Caco-2 (cell line): ENCODE results near the gene NALCN. TPM values are rescaled to one million over a fixed set of nuclear protein-coding genes. Genes with fewer than 3 reads are reported as not detected.

Experiments used
- BruUV-seq: library from RNA; stranded (reverse); fragments of 400-500 nt; replicated peaks from 2 replicates; lab custom pipeline; 2021; lab: Mats Ljungman, UMichigan
- CTCF ChIA-PET: fragments of 300-600 bp; sonication (Branson Sonifier 250); formaldehyde crosslinking; loops from one replicate; lab custom pipeline; 2022; ENCODE audit warnings: antibody characterized with exemption; lab: Charles Lee
- POLR2A ChIA-PET: fragments of 300-600 bp; sonication (Branson Sonifier 250); formaldehyde crosslinking; loops from one replicate; lab custom pipeline; 2022; ENCODE audit warnings: antibody characterized with exemption; lab: Charles Lee
- DNase-seq, 2 experiments: peaks; one replicate each; pipeline versions ENCODE4 v3.0.0 to v3.0.0-alpha.2; 2020 to 2022
- H3K27me3 ChIP-seq: replicated peaks from 2 replicates; pipeline ENCODE4 v1.6.0; 2011; ENCODE audit warnings: low read length; ENCODE audit not compliant: control insufficient read depth, insufficient read depth
- H3K36me3 ChIP-seq: 2 replicates; pipeline ENCODE4 v1.5.1; 2011; ENCODE audit warnings: low read length; ENCODE audit not compliant: control insufficient read depth, insufficient read depth
- H3K4me1 ChIP-seq: fragments of 250-450 bp; sonication (Bioruptor Pico); 2 replicates; pipeline ENCODE4 v1.5.1; 2020; ENCODE audit warnings: mild to moderate bottlenecking
- H3K4me3 ChIP-seq: 2 replicates; pipeline ENCODE4 v1.5.1; 2011; ENCODE audit warnings: low read depth, mild to moderate bottlenecking, control low read depth, low read length
- H3K9me3 ChIP-seq: fragments of 250-450 bp; sonication (Bioruptor Pico); 2 replicates; pipeline ENCODE4 v1.5.1; 2020; ENCODE audit warnings: mild to moderate bottlenecking, moderate library complexity
- H3K27ac Mint-ChIP-seq: one replicate; pipeline ENCODE4 v1.8.0; 2022; ENCODE audit warnings: mixed read lengths; ENCODE audit not compliant: unreplicated experiment
- H3K27me3 Mint-ChIP-seq: one replicate; pipeline ENCODE4 v1.8.0; 2022; ENCODE audit warnings: mixed read lengths; ENCODE audit not compliant: insufficient read depth, unreplicated experiment
- H3K36me3 Mint-ChIP-seq: one replicate; pipeline ENCODE4 v1.8.0; 2022; ENCODE audit warnings: mild to moderate bottlenecking, mixed read lengths; ENCODE audit not compliant: insufficient read depth, unreplicated experiment
- H3K4me1 Mint-ChIP-seq: one replicate; pipeline ENCODE4 v1.8.0; 2022; ENCODE audit warnings: low read depth, mixed read lengths; ENCODE audit not compliant: unreplicated experiment
- H3K4me3 Mint-ChIP-seq: one replicate; pipeline ENCODE4 v1.8.0; 2022; ENCODE audit warnings: mild to moderate bottlenecking, moderate library complexity, mixed read lengths; ENCODE audit not compliant: unreplicated experiment
- H3K9me3 Mint-ChIP-seq: one replicate; pipeline ENCODE4 v1.8.0; 2022; ENCODE audit warnings: mixed read lengths; ENCODE audit not compliant: unreplicated experiment
- intact Hi-C: fragments of 100-400 bp; cut with micrococcal nuclease; formaldehyde crosslinking; loops from one replicate; pipeline ENCODE4 v1.10.0; 2022; ENCODE audit not compliant: unreplicated experiment
- total RNA-seq: library from RNA; stranded (reverse); gene quantifications from 2 replicates; pipeline ENCODE4 v1.2.3, GENCODE V29; 2022
- TF ChIP-seq, protein P1 (sequence below), 2 experiments: fragments of 200-600 bp in 1 of 2; IDR thresholded peaks; 1 replicate in 1 of 2; 2 replicates in 1 of 2; pipeline versions ENCODE4 v1.5.1 to v1.8.0; 2011 to 2022; ENCODE audit warnings: antibody characterized with exemption in 1 of 2, control low read depth in 1 of 2, inconsistent platforms in 1 of 2, low read depth in 1 of 2, low read length in 1 of 2, mild to moderate bottlenecking in 1 of 2, moderate library complexity in 1 of 2; ENCODE audit not compliant: insufficient read depth in 1 of 2, severe bottlenecking in 1 of 2, unreplicated experiment in 1 of 2

NALCN gene
- total RNA-seq, 1 experiment from 2014 or later = not detected

DNA sequence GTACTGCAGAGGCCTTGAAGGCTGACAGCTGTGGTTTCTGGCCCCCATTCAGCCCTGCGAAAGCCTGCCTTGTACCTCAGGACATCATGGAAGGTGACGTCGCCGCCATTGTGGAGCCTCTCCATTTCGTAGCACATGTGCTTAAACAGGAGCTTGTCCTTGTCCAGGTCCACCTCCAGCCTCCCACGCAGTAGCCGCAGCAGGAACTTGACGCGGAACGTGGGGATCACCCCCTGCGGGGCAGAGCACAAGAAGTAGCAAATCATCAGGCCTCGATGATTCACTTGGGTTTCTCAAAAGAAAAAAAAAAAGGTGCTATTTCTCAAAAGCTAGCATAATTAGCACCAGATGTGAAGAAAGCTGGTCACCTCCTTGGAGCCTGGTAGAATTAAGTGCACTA is 351.0 kb downstream of the NALCN start:
- H3K4me1 ChIP-seq = no peaks in the 10 kb centered on the region
- BruUV-seq = no TSS peak
- Mint-ChIP-seq H3K27me3 (peaks cover 5% of the 10 kb centered on the region), H3K27ac (no peak overlapping the region), H3K36me3 (no peaks in the 10 kb centered on the region), H3K4me3 (no peak overlapping the region), H3K9me3 (no peaks in the 10 kb centered on the region), H3K4me1 (no peaks in the 10 kb centered on the region)
- ChIA-PET POLR2A (no interaction called here), CTCF (no interaction called here)
- intact Hi-C loops = no loop called here
- no peak for DNase-seq
- H3K36me3 ChIP-seq = no peaks in the 10 kb centered on the region
- H3K9me3 ChIP-seq = no peaks in the 10 kb centered on the region
- H3K27me3 ChIP-seq = no peaks in the 10 kb centered on the region
- TF ChIP-seq, protein P1, sequence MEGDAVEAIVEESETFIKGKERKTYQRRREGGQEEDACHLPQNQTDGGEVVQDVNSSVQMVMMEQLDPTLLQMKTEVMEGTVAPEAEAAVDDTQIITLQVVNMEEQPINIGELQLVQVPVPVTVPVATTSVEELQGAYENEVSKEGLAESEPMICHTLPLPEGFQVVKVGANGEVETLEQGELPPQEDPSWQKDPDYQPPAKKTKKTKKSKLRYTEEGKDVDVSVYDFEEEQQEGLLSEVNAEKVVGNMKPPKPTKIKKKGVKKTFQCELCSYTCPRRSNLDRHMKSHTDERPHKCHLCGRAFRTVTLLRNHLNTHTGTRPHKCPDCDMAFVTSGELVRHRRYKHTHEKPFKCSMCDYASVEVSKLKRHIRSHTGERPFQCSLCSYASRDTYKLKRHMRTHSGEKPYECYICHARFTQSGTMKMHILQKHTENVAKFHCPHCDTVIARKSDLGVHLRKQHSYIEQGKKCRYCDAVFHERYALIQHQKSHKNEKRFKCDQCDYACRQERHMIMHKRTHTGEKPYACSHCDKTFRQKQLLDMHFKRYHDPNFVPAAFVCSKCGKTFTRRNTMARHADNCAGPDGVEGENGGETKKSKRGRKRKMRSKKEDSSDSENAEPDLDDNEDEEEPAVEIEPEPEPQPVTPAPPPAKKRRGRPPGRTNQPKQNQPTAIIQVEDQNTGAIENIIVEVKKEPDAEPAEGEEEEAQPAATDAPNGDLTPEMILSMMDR (IDR thresholded peaks at IDR 0.05; ENCODE audit: insufficient read depth in 1 of 2, low read depth in 1 of 2, low read length in 1 of 2, severe bottlenecking in 1 of 2, unreplicated experiment in 1 of 2) = no peak
- H3K4me3 ChIP-seq = no peak overlapping the region

DNA sequence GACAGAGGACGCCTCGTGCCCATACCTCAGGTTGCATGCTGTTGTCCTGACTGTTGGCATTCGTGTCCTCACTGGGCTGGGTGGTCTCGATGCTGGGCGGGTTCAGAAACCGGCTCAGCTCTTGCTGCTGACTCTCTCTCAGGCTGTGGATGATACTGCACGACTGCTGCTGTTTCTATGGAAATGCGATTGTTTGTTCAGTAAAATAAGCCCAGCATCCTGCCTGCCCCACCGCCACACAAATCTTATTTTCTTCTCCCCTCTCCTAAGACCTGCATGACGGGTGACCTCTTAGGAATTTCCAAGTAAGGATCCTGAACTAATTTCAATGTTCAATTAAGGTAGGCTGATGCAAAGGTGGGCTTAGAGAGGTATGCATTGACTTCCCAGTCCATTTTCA is 356.5 kb downstream of the NALCN start:
- Mint-ChIP-seq H3K4me1 (no peaks in the 10 kb centered on the region), H3K36me3 (no peaks in the 10 kb centered on the region), H3K4me3 (no peak overlapping the region), H3K27ac (no peak overlapping the region), H3K27me3 (peaks cover 12% of the 10 kb centered on the region), H3K9me3 (no peaks in the 10 kb centered on the region)
- no peaks in the 10 kb centered on the region for H3K4me1 ChIP-seq
- no peaks in the 10 kb centered on the region for H3K36me3 ChIP-seq
- H3K27me3 ChIP-seq = no peaks in the 10 kb centered on the region
- DNase-seq = no peak
- H3K9me3 ChIP-seq = no peaks in the 10 kb centered on the region
- TF ChIP-seq, protein P1 (IDR thresholded peaks at IDR 0.05; ENCODE audit: insufficient read depth in 1 of 2, low read depth in 1 of 2, low read length in 1 of 2, severe bottlenecking in 1 of 2, unreplicated experiment in 1 of 2) = no peak
- ChIA-PET CTCF (no interaction called here), POLR2A (no interaction called here)
- no TSS peak for BruUV-seq
- H3K4me3 ChIP-seq = no peak overlapping the region
- intact Hi-C loops = no loop called here

DNA sequence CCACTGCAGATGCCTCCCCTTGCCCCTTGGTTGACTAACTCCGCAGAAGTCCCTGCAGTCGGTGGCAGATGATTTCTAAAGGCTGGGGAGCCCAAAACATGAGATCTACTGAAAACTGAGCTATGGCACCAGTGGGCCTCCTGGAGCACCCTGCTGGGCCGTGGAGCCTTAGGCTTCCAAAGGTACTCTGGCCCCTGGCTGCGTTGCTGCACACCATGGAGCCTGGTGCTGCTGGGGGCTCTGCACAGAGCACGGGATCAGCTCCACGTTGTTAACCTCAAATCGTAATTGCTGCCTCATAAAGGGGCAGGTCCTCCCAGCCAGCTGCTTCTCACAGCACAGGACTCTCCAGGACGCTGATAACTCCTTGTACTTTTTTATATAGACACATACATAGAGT is 357.5 kb downstream of the NALCN start:
- H3K27me3 Mint-ChIP-seq = peaks cover 12% of the 10 kb centered on the region
- ChIA-PET POLR2A (no interaction called here), CTCF (no interaction called here)
- no peak overlapping the region for H3K4me3 Mint-ChIP-seq
- H3K4me1 Mint-ChIP-seq = no peaks in the 10 kb centered on the region
- H3K27ac Mint-ChIP-seq = no peak overlapping the region
- no TSS peak for BruUV-seq
- H3K9me3 Mint-ChIP-seq = no peaks in the 10 kb centered on the region
- intact Hi-C loops = no loop called here
- TF ChIP-seq, protein P1 (IDR thresholded peaks at IDR 0.05; ENCODE audit: insufficient read depth in 1 of 2, low read depth in 1 of 2, low read length in 1 of 2, severe bottlenecking in 1 of 2, unreplicated experiment in 1 of 2) = no peak
- Histone ChIP-seq H3K27me3 (no peaks in the 10 kb centered on the region), H3K4me1 (peaks cover 4% of the 10 kb centered on the region; the same call in 1 of the 2 replicates), H3K36me3 (no peaks in the 10 kb centered on the region), H3K4me3 (no peak overlapping the region), H3K9me3 (no peaks in the 10 kb centered on the region)
- no peaks in the 10 kb centered on the region for H3K36me3 Mint-ChIP-seq
- DNase-seq = no peak
